ENCODE results near the gene OSBP2.

- TF ChIP-seq EZH2phosphoT487 (IDR thresholded peaks at IDR 0.05; ENCODE audit: borderline replicate concordance), result no peak
- TF ChIP-seq CTCF (conservative IDR thresholded peaks at IDR 0.05; ENCODE audit: low read length), result no peak
Measured at GRCh38 chr22:30802202-30803166, 107.8 kb downstream of the OSBP2 start.

Measured in Loucy (cell line).